Cardiac fibroblast (primary cell): ENCODE data around the gene WRNIP1.

ENCODE experiments used
- DNase-seq, 2 donors: peaks; one replicate each; pipeline versions ENCODE4 v3.0.0 to v3.0.0-alpha.2; 2010; ENCODE audit warnings: low read depth in 2 of 2
- H3K4me3 ChIP-seq, 2 donors: replicated peaks in 1 of 2; 1 replicate in 1 of 2; 2 replicates in 1 of 2; pipeline ENCODE4 v1.5.1; 2011; ENCODE audit warnings: low read depth in 2 of 2, low read length in 2 of 2, mild to moderate bottlenecking in 2 of 2, moderate library complexity in 1 of 2
- TF ChIP-seq, protein P1 (sequence below): IDR thresholded peaks from one replicate; pipeline ENCODE4 v1.5.1; 2011; ENCODE audit warnings: low read depth, mild to moderate bottlenecking, low read length, inconsistent platforms

The WRNIP1 gene

DNA sequence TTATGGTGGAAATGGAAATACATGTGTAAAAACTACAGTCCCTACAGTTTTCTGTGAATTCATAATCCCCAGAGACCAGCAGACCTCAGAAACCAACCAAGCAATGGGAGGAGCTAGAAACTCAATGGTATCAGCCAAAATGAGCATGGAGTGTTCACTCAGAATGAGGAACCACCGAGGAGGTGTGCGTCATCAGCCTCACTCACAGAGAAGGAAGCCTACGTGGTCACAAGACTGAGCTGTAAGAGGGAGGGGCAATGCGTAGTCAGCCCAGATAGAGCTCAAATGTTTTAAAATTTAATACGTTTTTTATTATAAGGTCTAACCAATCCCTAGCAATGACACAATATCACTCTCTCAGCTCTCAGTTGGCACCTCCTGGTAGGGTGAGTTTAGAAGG lies 31.9 kb upstream of the WRNIP1 start:
- TF ChIP-seq, protein P1, sequence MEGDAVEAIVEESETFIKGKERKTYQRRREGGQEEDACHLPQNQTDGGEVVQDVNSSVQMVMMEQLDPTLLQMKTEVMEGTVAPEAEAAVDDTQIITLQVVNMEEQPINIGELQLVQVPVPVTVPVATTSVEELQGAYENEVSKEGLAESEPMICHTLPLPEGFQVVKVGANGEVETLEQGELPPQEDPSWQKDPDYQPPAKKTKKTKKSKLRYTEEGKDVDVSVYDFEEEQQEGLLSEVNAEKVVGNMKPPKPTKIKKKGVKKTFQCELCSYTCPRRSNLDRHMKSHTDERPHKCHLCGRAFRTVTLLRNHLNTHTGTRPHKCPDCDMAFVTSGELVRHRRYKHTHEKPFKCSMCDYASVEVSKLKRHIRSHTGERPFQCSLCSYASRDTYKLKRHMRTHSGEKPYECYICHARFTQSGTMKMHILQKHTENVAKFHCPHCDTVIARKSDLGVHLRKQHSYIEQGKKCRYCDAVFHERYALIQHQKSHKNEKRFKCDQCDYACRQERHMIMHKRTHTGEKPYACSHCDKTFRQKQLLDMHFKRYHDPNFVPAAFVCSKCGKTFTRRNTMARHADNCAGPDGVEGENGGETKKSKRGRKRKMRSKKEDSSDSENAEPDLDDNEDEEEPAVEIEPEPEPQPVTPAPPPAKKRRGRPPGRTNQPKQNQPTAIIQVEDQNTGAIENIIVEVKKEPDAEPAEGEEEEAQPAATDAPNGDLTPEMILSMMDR: no peak
- DNase-seq: peak; percentile 49 to 82

DNA sequence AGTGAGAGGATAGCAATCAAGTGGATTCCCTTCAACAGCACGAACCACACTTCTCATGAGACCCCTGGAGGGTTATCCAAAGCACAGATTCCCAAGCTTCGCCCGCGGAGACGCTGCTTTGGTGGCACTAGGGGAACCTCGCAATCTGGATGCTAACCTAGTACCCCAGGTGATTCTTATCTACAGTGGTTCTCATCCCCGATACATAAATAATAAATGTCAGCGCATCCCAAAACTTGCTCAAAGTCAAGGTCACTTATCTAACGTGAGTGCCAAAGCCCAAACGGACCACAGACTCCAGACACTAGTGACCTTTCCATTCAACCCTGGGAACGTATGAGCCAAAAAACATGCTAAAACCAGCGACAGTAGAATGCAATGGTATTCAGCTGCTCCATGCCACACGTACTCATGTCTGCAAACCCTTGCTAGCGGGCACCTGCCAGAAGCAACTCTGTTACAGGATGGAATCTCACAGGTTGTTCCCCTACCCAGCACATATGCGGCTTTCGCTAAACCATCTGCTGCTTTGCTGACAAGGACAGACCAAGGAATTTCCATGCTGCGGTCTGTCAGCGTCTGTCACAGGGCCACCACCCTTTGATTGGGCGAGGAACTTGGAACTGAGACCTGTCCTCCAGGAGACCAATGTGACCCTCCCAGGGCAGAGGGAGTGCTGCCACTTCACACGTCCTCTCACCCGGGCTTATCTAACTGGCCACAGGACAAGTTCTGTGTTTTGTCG lies 31.3 kb upstream of the WRNIP1 start:
- no peak overlapping the region for H3K4me3 ChIP-seq
- TF ChIP-seq, protein P1: no peak
- no peak for DNase-seq

More for the DNA sequence above, 31.9 kb upstream of the WRNIP1 start:
- H3K4me3 ChIP-seq: no peak overlapping the region

DNA sequence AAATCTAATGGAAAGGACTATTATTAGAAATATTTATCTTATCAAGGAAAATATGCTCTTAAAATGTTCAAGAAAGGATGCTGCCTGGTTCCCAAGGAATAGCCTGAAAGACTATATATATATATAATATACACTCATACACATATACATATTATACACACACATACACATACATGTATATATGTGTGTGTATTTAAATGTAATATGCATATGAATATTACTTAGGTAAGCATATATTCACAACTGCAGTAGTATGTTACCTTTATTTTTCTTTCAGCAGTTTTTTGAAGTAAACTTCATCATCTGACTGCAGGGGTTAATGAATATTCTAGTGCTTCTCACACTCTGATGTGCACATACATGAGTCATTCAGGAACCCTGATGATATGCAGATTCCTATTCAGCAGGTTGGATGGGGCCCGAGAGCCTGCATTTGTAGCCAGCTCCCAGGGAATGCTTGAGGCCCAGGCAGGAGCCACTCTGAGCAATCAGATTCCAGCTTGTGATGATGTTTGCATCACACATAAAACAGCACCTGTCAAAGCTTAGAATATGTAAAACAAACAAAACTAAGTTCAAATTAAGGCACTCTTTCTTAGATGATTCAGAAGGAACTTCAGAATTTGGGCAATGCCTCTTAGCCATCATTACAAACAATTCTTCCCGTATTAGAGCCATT lies 30.6 kb upstream of the WRNIP1 start:
- H3K4me3 ChIP-seq: no peak overlapping the region
- peak; percentile 31 to 35 for DNase-seq
- TF ChIP-seq, protein P1: no peak

- TF ChIP-seq, protein P1: no peak
- no peak for DNase-seq
- no peak overlapping the region for H3K4me3 ChIP-seq
Measured at GRCh38 chr6:2737885-2738284, 27.3 kb upstream of the WRNIP1 start.

- no peak overlapping the region for H3K4me3 ChIP-seq
- TF ChIP-seq, protein P1: peak; percentile 70
- DNase-seq: peak; percentile 72 to 80
Measured at GRCh38 chr6:2738373-2738979, 26.7 kb upstream of the WRNIP1 start.

DNA sequence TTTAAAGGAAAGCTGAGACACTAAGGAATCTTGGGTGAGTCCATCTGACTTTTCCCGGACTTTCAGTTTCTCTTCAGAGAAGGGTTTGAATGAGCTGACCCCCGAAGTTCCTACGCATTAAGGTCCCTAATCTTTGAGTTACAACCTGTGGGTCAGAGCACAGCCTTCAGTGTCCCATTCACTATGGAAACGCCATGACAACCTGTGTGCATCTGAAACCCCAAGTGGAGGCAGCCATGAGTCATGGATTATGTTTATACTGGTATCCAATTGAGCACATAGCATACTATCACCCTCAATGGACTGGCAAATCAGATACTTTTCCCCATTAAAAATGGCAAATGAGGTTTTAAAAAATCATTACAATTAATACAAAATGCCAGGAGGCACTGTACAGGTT lies 25.9 kb upstream of the WRNIP1 start:
- no peak overlapping the region for H3K4me3 ChIP-seq
- peak; percentile 34 to 58 for DNase-seq
- TF ChIP-seq, protein P1: no peak
